Endothelial cell of umbilical vein (primary cell): ENCODE measurements around the gene SYT14. TPM values are rescaled to one million over a fixed set of nuclear protein-coding genes. Genes with fewer than 3 reads are reported as not detected.

Experiments
- BruUV-seq: library from RNA; stranded (reverse); fragments of 400-500 nt; replicated peaks from 2 replicates; lab custom pipeline; 2021; lab: Mats Ljungman, UMichigan
- CTCF ChIA-PET: fragments of 300-600, 350-600 bp; sonication (Branson Sonifier 250); formaldehyde crosslinking; loops from one replicate; lab custom pipeline; 2021; ENCODE audit warnings: antibody characterized with exemption, inconsistent platforms; lab: Charles Lee
- POLR2A ChIA-PET: fragments of 300-600, 350-600 bp; sonication (Branson Sonifier 250); formaldehyde crosslinking; loops from one replicate; lab custom pipeline; 2021; ENCODE audit warnings: antibody characterized with exemption, inconsistent platforms; lab: Charles Lee
- DNase-seq: peaks from one replicate; pipeline ENCODE4 v3.0.0-alpha.2; 2011; ENCODE audit warnings: low read depth, low spot score
- FAIRE-seq: peaks from 2 replicates; lab custom pipeline; 2011; peaks lifted over from hg19 to GRCh38; lab: Jason Lieb, UNC
- H2AFZ ChIP-seq: 2 replicates; pipeline ENCODE4 v1.6.0; 2012; ENCODE audit warnings: low read depth, low read length, control low read depth, inconsistent platforms
- H3K27ac ChIP-seq: 2 replicates; pipeline ENCODE4 v1.5.1; 2011; ENCODE audit warnings: low read depth, mild to moderate bottlenecking, control low read depth, low read length, moderate library complexity; ENCODE audit not compliant: insufficient read depth
- H3K27me3 ChIP-seq, 2 experiments: 2 replicates each; pipeline versions ENCODE4 v1.6.0 to v1.6.1; 2011; ENCODE audit warnings: low read length in 2 of 2, mixed read lengths in 1 of 2; ENCODE audit not compliant: control insufficient read depth in 2 of 2, insufficient read depth in 2 of 2
- H3K36me3 ChIP-seq, 2 experiments: 2 replicates in 1 of 2; 3 replicates in 1 of 2; pipeline ENCODE4 v1.5.1; 2011; ENCODE audit warnings: low read length in 2 of 2, mild to moderate bottlenecking in 1 of 2, moderate library complexity in 1 of 2; ENCODE audit not compliant: control insufficient read depth in 2 of 2, insufficient read depth in 2 of 2; ENCODE audit errors: extremely low read depth in 1 of 2
- H3K4me1 ChIP-seq: 3 replicates; pipeline ENCODE4 v1.5.1; 2011; ENCODE audit warnings: mild to moderate bottlenecking, low read length; ENCODE audit not compliant: control insufficient read depth, insufficient read depth; ENCODE audit errors: extremely low read depth
- H3K4me2 ChIP-seq: 2 replicates; pipeline ENCODE4 v1.6.1; 2011; ENCODE audit warnings: low read length, control low read depth, mixed read lengths; ENCODE audit not compliant: insufficient read depth
- H3K4me3 ChIP-seq, 3 experiments: fragments of 200-600 bp in 1 of 3; sonication (generic), shearing (Covaris generic) in 1 of 3; replicated peaks in 1 of 3; 2 replicates each; pipeline ENCODE4 v1.5.1; 2011 to 2016; ENCODE audit warnings: control low read depth in 3 of 3, low read length in 3 of 3, mild to moderate bottlenecking in 2 of 3, inconsistent platforms in 1 of 3, low read depth in 1 of 3, moderate library complexity in 1 of 3; ENCODE audit not compliant: insufficient read depth in 1 of 3
- H3K79me2 ChIP-seq: 2 replicates; pipeline ENCODE4 v1.6.0; 2012; ENCODE audit warnings: low read length, inconsistent platforms; ENCODE audit not compliant: control insufficient read depth, insufficient read depth
- H3K9ac ChIP-seq: replicated peaks from 2 replicates; pipeline ENCODE3; 2011; ENCODE audit warnings: low read length, control low read depth; ENCODE audit not compliant: insufficient read depth; ENCODE audit errors: extremely low read depth
- H3K9me1 ChIP-seq: replicated peaks from 3 replicates; pipeline ENCODE4 v1.6.0; 2011; ENCODE audit warnings: mild to moderate bottlenecking, low read length; ENCODE audit not compliant: control insufficient read depth, insufficient read depth; ENCODE audit errors: extremely low read depth
- H3K9me3 ChIP-seq: replicated peaks from 2 replicates; pipeline ENCODE4 v1.5.1; 2012; ENCODE audit warnings: low read length, inconsistent platforms; ENCODE audit not compliant: control insufficient read depth, insufficient read depth
- H4K20me1 ChIP-seq: replicated peaks from 2 replicates; pipeline ENCODE3; 2011; ENCODE audit warnings: mild to moderate bottlenecking, low read length; ENCODE audit not compliant: control insufficient read depth, insufficient read depth; ENCODE audit errors: extremely low read depth
- FOS ChIP-seq: IDR thresholded peaks from 2 replicates; pipeline ENCODE4 v1.6.1; 2011; ENCODE audit warnings: mild to moderate bottlenecking, low read length, moderate library complexity, borderline replicate concordance; ENCODE audit not compliant: insufficient read depth
- MYC ChIP-seq: IDR thresholded peaks from one replicate; pipeline ENCODE4 v1.6.1; 2011; ENCODE audit warnings: mild to moderate bottlenecking, low read depth, low read length
- POLR2AphosphoS5 ChIP-seq: IDR thresholded peaks from 2 replicates; pipeline ENCODE4 v1.6.1; 2012; ENCODE audit warnings: low read depth, mild to moderate bottlenecking, control low read depth, low read length, moderate library complexity; ENCODE audit not compliant: insufficient read depth
- dilution Hi-C: fragments of 300-500 bp; cut with MboI; formaldehyde crosslinking; loops from one replicate; pipeline ENCODE4 v1.15.0; 2019; ENCODE audit warnings: low sequenced_read_pairs; ENCODE audit not compliant: extremely low pct_ligation_motif_present
- intact Hi-C: fragments of 100-400 bp; cut with micrococcal nuclease; formaldehyde crosslinking; loops from one replicate; pipeline ENCODE4 v1.10.0; 2022
- polyA plus RNA-seq, 4 experiments: library from polyadenylated mRNA; depleted of rRNA in 3 of 4; stranded (reverse) in 3 of 4; unstranded in 1 of 4; fragments of >200 nt; gene quantifications; 2 replicates each; pipeline versions ENCODE4 v1.2.1 to v1.2.3, GENCODE V29; 2011 to 2012; ENCODE audit warnings: missing spikeins in 1 of 4
- total RNA-seq: library from RNA; stranded (reverse); gene quantifications from 2 replicates; pipeline ENCODE4 v1.2.3, GENCODE V29; 2021

Gene SYT14
- total and polyA plus RNA-seq, 2 donors (not counting 3 experiments of a cell fraction or from before 2014, with no cell fraction given), result 0.08 to 0.18 TPM

GRCh38 chr1:210214573-210215409, 276.8 kb downstream of the SYT14 start:
- no peak for DNase-seq
- FAIRE-seq, result no peak
- TF ChIP-seq MYC (no peak), POLR2AphosphoS5 (no peak)
- dilution Hi-C loops (no loop called here), intact Hi-C loops (no loop called here)
- Histone ChIP-seq H2AFZ (no peak overlapping the region), H3K9me1 (no peaks in the 10 kb centered on the region), H3K27me3 (peaks cover 2 to 10% of the 10 kb centered on the region in 2 experiments), H3K4me2 (no peak overlapping the region), H3K79me2 (no peaks in the 10 kb centered on the region), H3K9ac (no peak overlapping the region), H3K9me3 (no peaks in the 10 kb centered on the region), H3K4me3 (no peak overlapping the region), H3K4me1 (no peaks in the 10 kb centered on the region), H3K27ac (no peak overlapping the region), H4K20me1 (no peaks in the 10 kb centered on the region), H3K36me3 (no peaks in the 10 kb centered on the region)
- ChIA-PET POLR2A (no interaction called here), CTCF (no interaction called here)
- BruUV-seq, result no TSS peak

GRCh38 chr1:210217482-210217881, 279.5 kb downstream of the SYT14 start:
- no peaks in the 10 kb centered on the region for H3K79me2 ChIP-seq
- H3K9ac ChIP-seq, result no peak overlapping the region
- DNase-seq (no peak), FAIRE-seq (no peak)
- POLR2A ChIA-PET, result no interaction called here
- dilution Hi-C loops, result no loop called here
- no peaks in the 10 kb centered on the region for H3K9me3 ChIP-seq
- no peaks in the 10 kb centered on the region for H4K20me1 ChIP-seq
- H3K27me3 ChIP-seq, result peaks cover 2 to 10% of the 10 kb centered on the region in 2 experiments
- no peak overlapping the region for H2AFZ ChIP-seq
- H3K27ac ChIP-seq, result no peak overlapping the region
- no peak overlapping the region for H3K4me3 ChIP-seq
- no peaks in the 10 kb centered on the region for H3K36me3 ChIP-seq
- no peaks in the 10 kb centered on the region for H3K9me1 ChIP-seq
- no peak overlapping the region for H3K4me2 ChIP-seq
- CTCF ChIA-PET, result no interaction called here
- no peaks in the 10 kb centered on the region for H3K4me1 ChIP-seq
- TF ChIP-seq FOS, result no peak
- no peak for TF ChIP-seq MYC
- intact Hi-C loops, result no loop called here
- BruUV-seq, result no TSS peak
